ENCODE measurements around the gene AQP12A.
"Not testable (repeated sequence)": the region's sequence is repeated elsewhere in the genome, so short reads cannot be mapped to it uniquely, and the experiment has no call there.

AQP12A gene

GRCh38 chr2:240691631-240692420, at the start of gene AQP12A:
TSS of gene AQP12A (plus strand) at chr2:240691866. CDS start at chr2:240691914, 48 bp downstream.
- not testable (repeated sequence) for DNase-seq

- no peak for DNase-seq
Observed at GRCh38 chr2:240642061-240642805, 49.4 kb upstream of the AQP12A start.

GRCh38 chr2:240642806-240643092, 48.9 kb upstream of the AQP12A start:
- DNase-seq = no peak

GRCh38 chr2:240643093-240643810, 48.4 kb upstream of the AQP12A start:
- no peak for DNase-seq

- DNase-seq = no peak
Observed at GRCh38 chr2:240643811-240644150, 47.9 kb upstream of the AQP12A start.

GRCh38 chr2:240644171-240644651, 47.5 kb upstream of the AQP12A start:
- no peak for DNase-seq

- DNase-seq = no peak
Observed at GRCh38 chr2:240644859-240645301, 46.8 kb upstream of the AQP12A start.

GRCh38 chr2:240645346-240645745, 46.3 kb upstream of the AQP12A start:
- DNase-seq = no peak

GRCh38 chr2:240645801-240646175, 45.9 kb upstream of the AQP12A start:
- no peak for DNase-seq

GRCh38 chr2:240646176-240646899, 45.3 kb upstream of the AQP12A start:
- no peak for DNase-seq

GRCh38 chr2:240646900-240647502, 44.7 kb upstream of the AQP12A start:
- DNase-seq = no peak

GRCh38 chr2:240647503-240648154, 44.0 kb upstream of the AQP12A start:
- no peak for DNase-seq

- DNase-seq = no peak
Observed at GRCh38 chr2:240648155-240648649, 43.5 kb upstream of the AQP12A start.

- DNase-seq = no peak
Observed at GRCh38 chr2:240648650-240649275, 42.9 kb upstream of the AQP12A start.

GRCh38 chr2:240649331-240649730, 42.3 kb upstream of the AQP12A start:
- no peak for DNase-seq

- no peak for DNase-seq
Observed at GRCh38 chr2:240650254-240650965, 41.3 kb upstream of the AQP12A start.

GRCh38 chr2:240651185-240651584, 40.5 kb upstream of the AQP12A start:
- no peak for DNase-seq

GRCh38 chr2:240655931-240656886, 35.5 kb upstream of the AQP12A start:
- DNase-seq = no peak

- not testable (repeated sequence) for DNase-seq
Observed at GRCh38 chr2:240659883-240660282, 31.8 kb upstream of the AQP12A start.

All from NCI-H1436 treated with DMSO at 0.1 percent for 48 hours (cell line).